ENCODE measurements around the gene DMRT1. TPM values are rescaled to one million over a fixed set of nuclear protein-coding genes. Genes with fewer than 3 reads are reported as not detected.
"Not testable (repeated sequence)": the region's sequence is repeated elsewhere in the genome, so short reads cannot be mapped to it uniquely, and the experiment has no call there.

DMRT1 gene
- total and polyA plus RNA-seq, 3 experiments from 2014 or later, result not detected

GRCh38 chr9:843427-843785, 1.9 kb downstream of the DMRT1 start:
- H3K27ac Mint-ChIP-seq, result no peak overlapping the region
- POLR2A ChIA-PET, result no interaction called here

GRCh38 chr9:846852-847251, 5.4 kb downstream of the DMRT1 start:
- Mint-ChIP-seq H3K4me3 (no peak overlapping the region), H3K9me3 (peaks cover 0 to 3% (median 0%) of the 10 kb centered on the region in 5 donors), H3K36me3 (no peaks in the 10 kb centered on the region), H3K27ac (no peak overlapping the region), H3K4me1 (peaks cover 2 to 8% (median 5%) of the 10 kb centered on the region in 3 donors), H3K27me3 (peaks cover 33 to 50% of the 10 kb centered on the region in 2 donors)
- no peak for DNase-seq
- no peaks in the 10 kb centered on the region for H3K9me3 ChIP-seq (ENCODE audit: low read length)
- ChIA-PET POLR2A (no interaction called here), CTCF (no interaction called here)
- no peak overlapping the region for H3K4me3 ChIP-seq (ENCODE audit: low read length)
- peaks cover 5% of the 10 kb centered on the region for H3K27me3 ChIP-seq (ENCODE audit: insufficient read depth, low read length, poor library complexity, severe bottlenecking)
- no peaks in the 10 kb centered on the region for H3K36me3 ChIP-seq (ENCODE audit: insufficient read depth, low read length)
- H3K27ac ChIP-seq (ENCODE audit: low read depth, low read length), result no peak overlapping the region
- no peaks in the 10 kb centered on the region for H3K4me1 ChIP-seq (ENCODE audit: insufficient read depth, low read length)

More at GRCh38 chr9:843427-843785, 1.9 kb downstream of the DMRT1 start:
- H3K9me3 ChIP-seq (ENCODE audit: low read length), result no peaks in the 10 kb centered on the region
- Mint-ChIP-seq H3K27me3 (peaks cover 47 to 65% of the 10 kb centered on the region in 2 donors), H3K9me3 (peaks cover 0 to 3% (median 1%) of the 10 kb centered on the region in 5 donors), H3K4me1 (peaks cover 6 to 22% (median 14%) of the 10 kb centered on the region in 3 donors), H3K4me3 (no peak overlapping the region), H3K36me3 (no peaks in the 10 kb centered on the region)
- H3K4me1 ChIP-seq (ENCODE audit: insufficient read depth, low read length), result no peaks in the 10 kb centered on the region
- CTCF ChIA-PET, result no interaction called here
- no peak for DNase-seq
- H3K27ac ChIP-seq (ENCODE audit: low read depth, low read length), result no peak overlapping the region
- no peak overlapping the region for H3K4me3 ChIP-seq (ENCODE audit: low read length)
- no peaks in the 10 kb centered on the region for H3K36me3 ChIP-seq (ENCODE audit: insufficient read depth, low read length)
- peaks cover 5% of the 10 kb centered on the region for H3K27me3 ChIP-seq (ENCODE audit: insufficient read depth, low read length, poor library complexity, severe bottlenecking)

- H3K27me3 Mint-ChIP-seq, result peaks cover 33 to 50% of the 10 kb centered on the region in 2 donors
- no peaks in the 10 kb centered on the region for H3K36me3 Mint-ChIP-seq
- H3K4me3 ChIP-seq (ENCODE audit: low read length), result no peak overlapping the region
- no peak overlapping the region for H3K27ac ChIP-seq (ENCODE audit: low read depth, low read length)
- no peak overlapping the region for H3K4me3 Mint-ChIP-seq
- H3K4me1 ChIP-seq (ENCODE audit: insufficient read depth, low read length), result no peaks in the 10 kb centered on the region
- H3K4me1 Mint-ChIP-seq, result peaks cover 2 to 8% (median 5%) of the 10 kb centered on the region in 3 donors
- no peaks in the 10 kb centered on the region for H3K9me3 ChIP-seq (ENCODE audit: low read length)
- POLR2A ChIA-PET, result interaction anchor here (0.7 kb wide), 1 partner anchor 19 kb away, joined by 3 read pairs; no protein-coding TSS in a partner anchor
- peaks cover 0 to 3% (median 0%) of the 10 kb centered on the region in 5 donors for H3K9me3 Mint-ChIP-seq
- peaks cover 5% of the 10 kb centered on the region for H3K27me3 ChIP-seq (ENCODE audit: insufficient read depth, low read length, poor library complexity, severe bottlenecking)
- CTCF ChIA-PET, result no interaction called here
- no peak overlapping the region for H3K27ac Mint-ChIP-seq
- DNase-seq, result no peak
- no peaks in the 10 kb centered on the region for H3K36me3 ChIP-seq (ENCODE audit: insufficient read depth, low read length)
Measured at GRCh38 chr9:847505-847904, 6.0 kb downstream of the DMRT1 start.

GRCh38 chr9:849431-849830, 7.9 kb downstream of the DMRT1 start:
- DNase-seq, result no peak
- no peak overlapping the region for H3K4me3 Mint-ChIP-seq
- no peaks in the 10 kb centered on the region for H3K9me3 ChIP-seq (ENCODE audit: low read length)
- H3K4me3 ChIP-seq (ENCODE audit: low read length), result no peak overlapping the region
- ChIA-PET POLR2A (no interaction called here), CTCF (no interaction called here)
- H3K27me3 Mint-ChIP-seq, result peaks cover 20 to 34% of the 10 kb centered on the region in 2 donors
- H3K9me3 Mint-ChIP-seq, result peaks cover 0 to 3% (median 0%) of the 10 kb centered on the region in 5 donors
- H3K4me1 Mint-ChIP-seq, result no peaks in the 10 kb centered on the region
- H3K27me3 ChIP-seq (ENCODE audit: insufficient read depth, low read length, poor library complexity, severe bottlenecking), result peaks cover 5% of the 10 kb centered on the region
- H3K27ac ChIP-seq (ENCODE audit: low read depth, low read length), result no peak overlapping the region
- H3K36me3 Mint-ChIP-seq, result no peaks in the 10 kb centered on the region
- H3K4me1 ChIP-seq (ENCODE audit: insufficient read depth, low read length), result no peaks in the 10 kb centered on the region
- H3K36me3 ChIP-seq (ENCODE audit: insufficient read depth, low read length), result no peaks in the 10 kb centered on the region
- no peak overlapping the region for H3K27ac Mint-ChIP-seq

- H3K4me1 Mint-ChIP-seq, result no peaks in the 10 kb centered on the region
- Histone ChIP-seq H3K4me3 (ENCODE audit: low read length) (no peak overlapping the region), H3K27me3 (ENCODE audit: insufficient read depth, low read length, poor library complexity, severe bottlenecking) (no peaks in the 10 kb centered on the region), H3K36me3 (ENCODE audit: insufficient read depth, low read length) (no peaks in the 10 kb centered on the region), H3K27ac (ENCODE audit: low read depth, low read length) (no peak overlapping the region), H3K9me3 (ENCODE audit: low read length) (no peaks in the 10 kb centered on the region), H3K4me1 (ENCODE audit: insufficient read depth, low read length) (no peaks in the 10 kb centered on the region)
- H3K27ac Mint-ChIP-seq, result no peak overlapping the region
- no peaks in the 10 kb centered on the region for H3K36me3 Mint-ChIP-seq
- no peak for DNase-seq
- POLR2A ChIA-PET, result no interaction called here
- CTCF ChIA-PET, result no interaction called here
- peaks cover 8 to 26% of the 10 kb centered on the region in 2 donors for H3K27me3 Mint-ChIP-seq
- H3K9me3 Mint-ChIP-seq, result no peaks in the 10 kb centered on the region
- no peak overlapping the region for H3K4me3 Mint-ChIP-seq
Measured at GRCh38 chr9:852539-852938, 11.0 kb downstream of the DMRT1 start.

GRCh38 chr9:859251-859650, 17.8 kb downstream of the DMRT1 start:
- peaks cover 0 to 8% (median 0%) of the 10 kb centered on the region in 3 donors for H3K36me3 Mint-ChIP-seq
- POLR2A ChIA-PET, result no interaction called here
- H3K9me3 Mint-ChIP-seq, result peaks cover 0 to 7% (median 0%) of the 10 kb centered on the region in 5 donors
- Histone ChIP-seq H3K36me3 (ENCODE audit: insufficient read depth, low read length) (no peaks in the 10 kb centered on the region), H3K9me3 (ENCODE audit: low read length) (no peaks in the 10 kb centered on the region), H3K27ac (ENCODE audit: low read depth, low read length) (no peak overlapping the region), H3K4me3 (ENCODE audit: low read length) (no peak overlapping the region), H3K4me1 (ENCODE audit: insufficient read depth, low read length) (no peaks in the 10 kb centered on the region), H3K27me3 (ENCODE audit: insufficient read depth, low read length, poor library complexity, severe bottlenecking) (no peaks in the 10 kb centered on the region)
- H3K4me1 Mint-ChIP-seq, result no peaks in the 10 kb centered on the region
- DNase-seq, result no peak
- H3K27me3 Mint-ChIP-seq, result peaks cover 7 to 35% of the 10 kb centered on the region in 2 donors
- H3K27ac Mint-ChIP-seq, result no peak overlapping the region
- CTCF ChIA-PET, result no interaction called here
- H3K4me3 Mint-ChIP-seq, result no peak overlapping the region

GRCh38 chr9:860706-861105, 19.2 kb downstream of the DMRT1 start:
- Histone ChIP-seq H3K27me3 (ENCODE audit: insufficient read depth, low read length, poor library complexity, severe bottlenecking) (no peaks in the 10 kb centered on the region), H3K4me1 (ENCODE audit: insufficient read depth, low read length) (no peaks in the 10 kb centered on the region), H3K9me3 (ENCODE audit: low read length) (no peaks in the 10 kb centered on the region), H3K27ac (ENCODE audit: low read depth, low read length) (no peak overlapping the region), H3K36me3 (ENCODE audit: insufficient read depth, low read length) (no peaks in the 10 kb centered on the region), H3K4me3 (ENCODE audit: low read length) (no peak overlapping the region)
- peaks cover 0 to 7% (median 0%) of the 10 kb centered on the region in 5 donors for H3K9me3 Mint-ChIP-seq
- DNase-seq, result no peak
- no peak overlapping the region for H3K4me3 Mint-ChIP-seq
- H3K4me1 Mint-ChIP-seq, result no peaks in the 10 kb centered on the region
- peaks cover 0 to 8% (median 0%) of the 10 kb centered on the region in 3 donors for H3K36me3 Mint-ChIP-seq
- H3K27me3 Mint-ChIP-seq, result peaks cover 8 to 37% of the 10 kb centered on the region in 2 donors
- POLR2A ChIA-PET, result no interaction called here
- CTCF ChIA-PET, result no interaction called here
- no peak overlapping the region for H3K27ac Mint-ChIP-seq

- H3K36me3 ChIP-seq (ENCODE audit: insufficient read depth, low read length); CTCF ChIA-PET; H3K9me3 ChIP-seq (ENCODE audit: low read length); H3K4me1 ChIP-seq (ENCODE audit: insufficient read depth, low read length); H3K27ac ChIP-seq (ENCODE audit: low read depth, low read length); H3K36me3 Mint-ChIP-seq; H3K4me3 Mint-ChIP-seq; H3K4me1 Mint-ChIP-seq; DNase-seq; H3K9me3 Mint-ChIP-seq; H3K27me3 ChIP-seq (ENCODE audit: insufficient read depth, low read length, poor library complexity, severe bottlenecking); POLR2A ChIA-PET; H3K4me3 ChIP-seq (ENCODE audit: low read length); H3K27ac Mint-ChIP-seq: not testable (repeated sequence)
- H3K27me3 Mint-ChIP-seq, result peaks cover 6 to 37% of the 10 kb centered on the region in 2 donors
Measured at GRCh38 chr9:861525-861924, 20.0 kb downstream of the DMRT1 start.

All from CD8-positive, alpha-beta memory T cell (primary cell).